ENCODE results near the gene CACNA1C.

The CACNA1C gene

DNA sequence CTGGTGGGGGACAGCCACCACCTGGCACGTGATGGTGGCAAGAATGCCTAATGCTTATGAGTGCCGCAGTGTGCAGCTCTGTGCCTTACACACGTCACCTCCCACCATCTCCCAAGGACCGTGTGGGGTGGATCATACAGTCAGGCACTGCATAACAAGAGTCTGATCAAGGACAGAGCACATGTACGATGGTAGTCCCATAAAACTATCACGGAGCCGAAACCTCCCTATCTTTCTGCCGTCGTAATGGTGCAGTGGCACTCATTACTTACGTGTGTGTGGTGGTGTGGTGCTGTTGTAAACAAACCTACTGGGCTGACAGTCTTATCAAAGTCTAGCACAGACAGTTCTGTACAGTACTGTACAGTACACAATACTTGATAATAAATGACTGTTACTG, 89.3 kb downstream of the CACNA1C start:
- no peak for FAIRE-seq

DNA sequence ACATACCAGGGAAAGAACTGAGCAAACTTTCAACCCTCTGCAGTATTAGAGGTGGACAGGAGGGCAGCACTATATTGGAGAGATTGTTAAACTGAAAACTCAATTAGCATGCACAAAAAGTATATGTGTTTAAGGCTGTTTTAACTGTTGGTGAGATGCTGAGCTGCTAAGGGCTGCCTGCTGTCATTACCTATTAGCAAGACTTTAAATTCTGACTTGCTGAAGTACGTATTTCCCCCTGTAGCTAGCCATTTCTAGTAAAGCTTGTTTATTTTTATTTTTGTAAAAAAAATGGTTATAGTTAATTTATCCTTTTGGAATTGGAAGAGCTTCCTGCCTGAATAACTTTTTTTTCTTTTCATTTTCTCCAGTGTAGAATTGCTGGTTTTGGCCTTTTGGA, 92.2 kb downstream of the CACNA1C start:
- no peak for FAIRE-seq

DNA sequence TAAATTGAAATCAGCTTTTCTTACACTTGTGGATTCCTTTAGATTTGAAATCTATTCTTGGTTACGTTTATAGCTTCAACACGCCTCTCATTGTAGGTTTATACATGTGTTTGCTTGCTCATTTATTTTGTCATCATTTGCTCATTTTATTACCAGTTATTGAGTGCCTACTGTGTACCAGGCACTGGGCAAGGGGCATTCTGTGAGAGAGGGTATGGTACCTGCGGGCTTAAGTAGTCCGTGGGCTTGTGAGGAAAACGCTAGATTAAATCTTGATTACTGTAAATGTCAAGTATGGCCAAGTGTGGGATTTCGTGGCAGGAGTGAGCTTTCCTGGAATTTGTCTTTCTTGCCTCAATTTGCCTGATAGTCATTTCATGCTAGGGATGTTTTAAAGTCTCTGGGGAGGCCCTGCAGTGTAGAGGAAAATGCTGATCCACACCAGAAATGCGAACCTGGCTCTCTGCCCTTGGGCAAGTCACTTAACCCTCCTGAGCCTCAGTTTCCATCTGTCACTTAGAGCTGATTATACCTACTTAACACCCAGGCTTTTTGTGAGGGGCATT, 92.7 kb downstream of the CACNA1C start:
- FAIRE-seq, result no peak

DNA sequence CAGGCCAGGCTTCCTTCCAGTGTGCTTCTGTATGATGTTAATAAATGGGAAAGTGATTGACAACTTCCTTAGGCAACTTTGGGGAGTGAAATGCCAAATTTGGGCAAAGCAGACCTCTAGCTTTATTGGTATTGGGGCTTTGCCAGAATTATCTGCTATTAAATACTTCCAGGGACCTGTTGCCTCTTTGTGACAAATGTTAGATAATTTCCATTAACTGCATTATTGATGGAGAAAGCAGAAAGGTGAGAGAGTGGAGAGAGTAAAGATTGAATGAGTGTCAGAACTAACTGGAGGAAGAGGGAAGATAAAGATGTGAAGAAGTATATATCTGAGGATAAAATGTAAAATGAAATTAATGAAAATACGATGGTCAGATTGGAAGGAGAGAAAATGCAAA, 94.5 kb downstream of the CACNA1C start:
- FAIRE-seq, result no peak

DNA sequence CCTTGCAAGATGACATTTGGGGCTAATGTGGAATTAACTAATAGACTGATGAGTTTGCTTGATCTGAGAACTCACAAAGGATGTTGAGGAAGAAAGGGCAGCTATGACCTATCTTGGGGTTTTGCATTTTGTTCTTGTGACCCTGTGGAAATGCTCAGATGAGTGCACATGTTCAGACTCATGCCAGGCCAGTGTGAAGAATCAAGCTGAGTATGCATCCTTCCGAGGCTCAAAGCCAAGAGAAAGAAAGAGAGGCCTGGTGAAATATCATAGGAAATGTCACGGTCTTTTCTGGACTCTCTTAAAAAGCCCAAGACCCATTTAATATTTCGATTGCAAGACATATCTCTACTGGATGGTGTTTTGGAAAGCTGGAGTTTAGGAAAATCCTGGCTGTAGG, 96.3 kb downstream of the CACNA1C start:
- FAIRE-seq, result no peak

DNA sequence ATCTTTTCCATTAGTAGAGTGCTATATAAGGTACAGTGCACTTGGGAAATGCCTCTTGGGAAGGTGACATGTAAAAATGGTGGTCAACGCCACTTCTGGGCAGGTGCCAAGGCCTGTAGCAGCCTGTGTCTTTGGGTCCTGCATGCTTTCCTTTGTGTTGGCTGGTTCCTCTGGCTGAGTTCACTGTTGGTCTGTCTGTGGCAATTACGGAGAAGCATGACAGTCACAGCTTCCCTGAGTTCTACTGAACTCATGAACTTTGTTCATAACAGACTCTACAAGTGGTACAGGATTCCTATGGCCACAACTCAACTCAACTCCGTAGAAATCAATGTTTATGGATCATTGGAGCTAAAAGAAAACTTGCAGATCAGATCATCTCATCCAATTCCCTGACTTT, 98.0 kb downstream of the CACNA1C start:
- FAIRE-seq, result no peak

DNA sequence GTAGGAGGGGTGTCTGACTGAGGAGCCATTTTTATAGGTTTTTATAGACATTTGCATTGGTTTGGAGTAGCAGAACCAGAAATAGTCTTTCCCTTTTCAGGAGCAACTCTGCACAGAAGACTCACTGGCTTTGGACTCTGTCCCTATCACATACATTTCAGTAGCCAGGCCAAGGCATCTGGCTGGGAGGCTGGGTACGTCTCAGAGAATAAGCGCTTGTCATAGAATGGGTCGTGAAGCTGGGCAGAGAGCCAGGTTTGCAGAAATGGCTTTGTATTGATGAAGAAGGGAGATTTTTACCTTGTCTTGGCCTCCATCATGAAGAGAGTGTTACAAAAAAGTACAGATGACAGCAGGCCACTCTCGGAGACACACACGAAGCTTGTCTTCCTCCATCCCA, 98.6 kb downstream of the CACNA1C start:
- FAIRE-seq, result no peak

DNA sequence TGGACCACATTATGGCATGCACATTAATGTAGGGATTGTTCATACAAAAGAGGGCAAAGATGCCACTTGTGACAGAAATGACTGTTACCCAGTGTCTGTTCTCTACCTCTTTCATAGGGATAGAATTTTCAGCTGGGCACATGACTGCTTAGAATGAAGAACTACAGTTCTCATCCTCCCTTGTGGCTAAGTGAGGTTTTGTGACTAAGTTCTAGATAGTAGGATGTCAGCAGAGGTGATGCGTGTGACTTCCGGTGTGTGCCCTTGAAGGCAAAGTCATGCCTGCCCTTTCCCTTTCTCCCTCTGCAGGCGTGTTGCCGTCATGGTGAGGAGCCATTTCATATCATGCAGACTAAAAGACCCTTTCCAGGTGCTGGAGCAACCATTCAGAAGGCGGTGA, 99.3 kb downstream of the CACNA1C start:
- FAIRE-seq, result no peak

DNA sequence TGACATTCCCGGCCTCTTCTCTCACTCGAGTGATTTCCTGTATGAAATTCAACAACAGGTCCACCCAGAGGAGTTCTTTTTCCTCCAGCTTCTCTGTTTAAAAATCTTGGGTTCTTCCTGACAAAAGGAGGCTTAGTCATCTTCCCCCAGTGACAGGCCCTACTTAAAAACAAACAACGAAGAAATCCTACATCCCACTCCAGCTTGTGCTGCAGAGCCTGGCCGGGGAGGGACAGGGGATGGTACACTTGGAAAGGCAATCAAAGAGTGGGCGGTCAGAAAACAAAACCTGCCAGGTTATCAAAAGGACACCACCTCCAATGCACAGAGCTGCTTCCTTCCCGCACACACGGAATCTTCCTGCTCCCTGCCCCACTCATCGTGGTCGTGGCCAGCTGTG, 101.3 kb downstream of the CACNA1C start:
- FAIRE-seq, result no peak

DNA sequence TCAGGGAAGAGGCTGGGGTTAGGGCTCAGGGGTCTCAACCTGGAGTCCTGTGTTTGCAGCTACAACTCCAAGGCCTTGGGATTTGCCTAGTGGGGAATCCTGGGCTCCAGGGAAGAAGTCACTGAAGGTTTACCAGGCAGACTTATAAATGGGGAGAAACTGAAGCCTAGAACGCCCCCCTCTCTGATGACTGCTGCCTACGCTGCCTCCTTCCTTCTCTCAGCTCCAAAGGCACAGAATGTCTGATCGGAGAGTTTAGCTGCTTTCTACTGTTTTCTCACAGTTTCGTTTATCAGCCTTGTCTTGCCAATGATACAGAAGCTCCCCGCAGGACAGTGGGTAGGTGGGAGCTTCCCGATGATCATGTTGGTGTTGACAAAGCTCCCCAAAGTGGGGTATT, 101.7 kb downstream of the CACNA1C start:
- no peak for FAIRE-seq

DNA sequence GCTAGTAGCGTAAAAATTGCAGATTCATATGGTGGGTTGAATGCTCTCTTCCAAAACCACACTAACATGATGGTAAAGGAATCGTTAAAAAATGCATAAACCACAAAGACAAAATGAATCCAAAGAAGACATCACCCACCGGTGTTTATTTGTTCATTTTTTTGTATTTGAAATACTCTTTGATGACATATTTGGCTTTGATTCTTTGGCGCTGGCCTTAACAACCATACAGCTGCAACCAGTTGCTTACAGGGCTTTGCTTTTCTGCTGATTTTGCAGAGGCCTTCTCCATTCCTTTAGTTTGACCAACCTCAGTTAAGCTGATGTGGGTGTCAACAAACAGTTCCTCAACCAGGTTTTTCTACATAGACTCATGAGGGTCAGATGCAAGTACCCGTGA, 103.5 kb downstream of the CACNA1C start:
- no peak for FAIRE-seq

DNA sequence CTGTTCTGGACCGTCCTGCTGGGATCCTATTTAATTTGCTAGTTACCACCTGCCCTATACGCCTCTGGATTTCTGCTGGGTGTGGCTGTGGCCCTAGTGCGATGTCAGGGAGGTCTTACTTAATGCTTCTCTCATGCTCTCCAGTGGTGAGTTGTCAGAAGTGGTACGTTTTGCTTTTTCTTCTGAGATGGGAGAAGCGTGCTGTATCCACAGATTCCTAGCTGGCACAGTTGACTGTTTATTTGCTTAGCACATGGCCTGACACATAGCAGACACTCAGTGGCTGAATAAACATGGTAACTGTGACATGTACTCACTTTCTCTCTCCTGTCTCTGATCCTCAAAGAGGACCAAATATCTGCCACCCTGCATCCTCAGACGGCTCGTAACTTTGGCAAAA, 107.3 kb downstream of the CACNA1C start:
- FAIRE-seq, result no peak

DNA sequence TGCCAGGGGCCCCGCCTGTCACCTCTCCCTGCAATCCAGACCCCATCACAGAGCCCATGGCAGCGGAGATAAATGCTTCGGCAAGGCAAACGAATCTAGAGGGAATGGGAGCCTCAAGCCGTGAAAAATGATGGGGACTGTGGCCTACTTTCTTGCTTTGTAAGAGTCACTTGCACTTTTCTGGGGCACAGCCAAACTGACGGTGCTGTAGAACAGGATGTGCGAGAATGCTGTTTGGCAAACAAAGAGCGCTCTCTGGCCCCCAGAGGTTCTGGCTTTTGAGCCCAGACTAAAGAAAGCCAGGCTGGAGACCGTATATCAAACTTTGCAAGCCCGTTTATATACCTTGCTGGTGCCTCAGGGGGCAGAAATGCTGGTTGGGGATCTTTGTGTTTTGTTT, 108.7 kb downstream of the CACNA1C start:
- no peak for FAIRE-seq

DNA sequence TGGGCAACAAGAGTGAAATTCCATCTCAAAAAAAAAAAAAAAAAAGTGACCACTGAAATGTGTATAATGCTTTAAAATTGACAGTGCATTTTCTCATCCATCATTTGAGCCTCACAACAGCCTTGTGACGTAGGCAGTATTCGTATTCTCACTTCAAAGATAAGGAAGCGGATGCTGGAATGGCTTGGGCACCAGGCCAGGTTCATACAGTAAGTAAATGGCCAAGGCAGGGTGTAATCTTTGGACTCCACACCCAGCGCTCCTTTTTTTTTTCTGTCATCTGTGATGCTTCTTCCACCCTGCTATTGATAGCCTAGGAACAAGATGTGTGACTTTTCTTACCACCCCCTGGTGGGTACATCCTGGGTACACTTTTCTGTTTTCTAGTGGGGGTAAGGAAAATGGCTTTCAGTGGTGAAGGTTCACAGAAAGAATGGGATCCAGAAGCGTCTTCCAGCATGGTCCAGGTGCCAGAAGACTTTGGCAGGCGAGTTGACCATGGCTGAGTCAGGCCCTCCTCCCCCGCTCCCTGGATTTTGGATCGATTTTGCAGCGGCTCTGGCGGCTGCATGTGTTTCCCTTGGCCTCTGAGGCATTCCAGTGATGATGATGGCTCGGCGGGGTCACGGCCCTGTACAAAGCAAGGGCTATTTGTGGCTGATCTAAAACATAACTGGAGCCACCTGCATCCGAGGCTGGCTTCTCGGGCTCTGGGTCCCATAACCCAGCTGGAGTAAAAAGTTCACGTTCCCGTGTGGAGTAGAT, 110.6 kb downstream of the CACNA1C start:
- no peak for FAIRE-seq

DNA sequence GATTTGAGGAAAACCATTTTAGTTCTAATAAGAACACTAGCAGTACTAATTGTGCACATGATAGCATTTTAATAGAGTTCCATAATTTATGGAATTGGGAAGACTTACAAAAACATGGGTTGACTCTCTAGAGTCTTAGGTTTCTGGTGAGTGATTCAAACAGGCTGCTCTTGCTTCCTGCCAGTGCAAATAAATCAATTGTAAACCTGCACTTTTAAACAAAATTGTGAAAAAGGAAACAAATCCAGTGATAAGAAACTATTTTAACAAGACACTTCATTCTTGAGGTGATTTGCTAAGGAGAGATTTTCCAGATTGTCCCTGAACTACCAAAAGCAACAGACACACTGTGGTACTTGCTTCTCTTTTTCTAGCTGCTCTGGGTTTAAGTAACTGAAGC, 112.2 kb downstream of the CACNA1C start:
- FAIRE-seq, result no peak

DNA sequence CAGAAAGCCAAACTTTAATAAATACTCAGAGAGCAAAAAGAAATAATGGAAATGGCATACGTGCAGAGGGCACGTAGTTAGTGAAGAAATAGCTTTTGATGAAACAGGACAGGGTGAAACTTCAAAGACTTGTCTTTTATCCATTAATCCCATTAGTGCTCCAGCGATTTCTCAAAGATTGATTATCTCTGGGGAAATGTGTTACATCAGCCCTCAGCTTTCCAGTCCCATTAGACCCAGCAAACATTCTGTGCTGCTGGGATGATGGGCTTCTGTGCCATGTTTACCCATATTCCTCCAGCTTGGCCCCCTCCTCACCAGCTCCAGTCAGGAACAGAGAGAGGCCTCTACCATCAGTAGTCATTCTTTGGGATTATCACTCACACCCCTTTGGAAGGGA, 113.1 kb downstream of the CACNA1C start:
- no peak for FAIRE-seq

DNA sequence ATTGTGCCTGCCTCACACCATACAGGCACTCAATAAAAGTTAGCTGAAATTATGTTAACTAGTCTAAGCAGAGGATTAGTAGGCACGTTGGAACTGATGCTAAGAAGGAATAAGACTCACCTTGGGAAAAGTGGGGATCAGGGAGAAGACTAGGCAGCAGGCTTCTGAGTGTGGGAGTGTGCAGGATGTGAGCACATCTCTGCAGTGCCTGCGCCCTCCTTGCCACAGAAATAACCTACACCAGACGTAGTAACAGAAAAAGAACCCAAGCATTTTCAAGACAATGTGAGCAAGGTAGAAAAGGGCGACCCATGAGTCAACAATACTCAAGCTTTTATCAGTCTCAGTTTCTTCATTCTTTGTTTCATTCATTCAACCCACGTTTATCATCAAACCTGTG, 113.9 kb downstream of the CACNA1C start:
- no peak for FAIRE-seq

DNA sequence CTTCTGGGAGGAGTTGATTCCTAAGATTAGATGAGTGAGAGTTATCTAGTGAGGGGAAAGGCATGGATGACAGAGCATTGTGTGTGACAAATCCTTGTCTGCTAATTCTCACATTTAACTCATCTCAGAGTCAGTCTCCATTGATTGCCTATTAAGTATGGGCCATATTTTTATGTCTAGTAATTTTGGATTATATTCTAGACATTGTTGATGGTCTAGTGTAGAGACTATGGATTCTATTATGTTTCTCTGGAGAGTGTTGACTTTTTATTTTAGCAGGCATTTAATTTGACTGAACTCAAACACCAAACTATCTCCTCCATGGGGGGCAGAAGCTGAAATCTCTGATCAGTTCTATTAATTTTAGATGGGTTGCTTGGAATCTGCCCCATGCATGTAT, 114.4 kb downstream of the CACNA1C start:
- FAIRE-seq, result no peak

DNA sequence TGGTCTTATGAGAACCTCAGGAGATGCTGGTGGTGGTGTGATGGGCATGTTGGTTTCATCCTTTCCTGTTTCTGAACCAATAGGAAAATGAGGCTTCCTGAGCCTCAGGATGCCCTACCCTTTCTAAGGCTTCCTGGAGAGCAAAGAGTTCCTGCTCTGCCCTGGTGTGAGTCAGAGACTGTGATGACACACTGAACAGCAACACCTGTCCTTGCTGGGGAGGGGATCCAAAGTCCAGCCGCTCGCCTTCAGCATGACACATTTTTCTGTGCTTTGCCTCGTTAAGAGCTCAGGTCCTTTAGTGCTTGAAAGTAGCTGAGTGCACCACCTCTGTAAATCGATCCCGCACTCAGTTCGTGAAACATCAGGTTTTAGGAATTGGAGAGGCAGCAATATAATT, 116.0 kb downstream of the CACNA1C start:
- FAIRE-seq, result no peak

DNA sequence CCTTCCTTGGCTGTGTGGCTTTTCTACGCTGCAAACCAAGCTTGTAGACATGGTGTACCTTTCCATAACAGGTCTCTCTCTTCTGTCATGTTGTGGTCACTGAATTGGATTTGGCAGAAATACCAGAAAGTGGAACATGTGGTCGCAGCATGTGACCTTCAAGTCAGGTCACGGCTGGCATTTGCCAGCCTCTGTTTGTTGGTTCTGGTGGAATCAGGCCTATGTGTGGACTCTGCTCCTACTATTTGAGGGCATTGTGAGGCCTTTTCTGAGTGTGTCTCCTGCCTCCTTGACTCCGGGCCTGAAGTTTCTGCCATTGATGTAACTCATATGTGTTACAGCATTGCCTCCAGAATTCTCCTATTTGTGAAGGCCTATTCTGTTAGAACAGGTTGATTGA, 116.7 kb downstream of the CACNA1C start:
- no peak for FAIRE-seq

DNA sequence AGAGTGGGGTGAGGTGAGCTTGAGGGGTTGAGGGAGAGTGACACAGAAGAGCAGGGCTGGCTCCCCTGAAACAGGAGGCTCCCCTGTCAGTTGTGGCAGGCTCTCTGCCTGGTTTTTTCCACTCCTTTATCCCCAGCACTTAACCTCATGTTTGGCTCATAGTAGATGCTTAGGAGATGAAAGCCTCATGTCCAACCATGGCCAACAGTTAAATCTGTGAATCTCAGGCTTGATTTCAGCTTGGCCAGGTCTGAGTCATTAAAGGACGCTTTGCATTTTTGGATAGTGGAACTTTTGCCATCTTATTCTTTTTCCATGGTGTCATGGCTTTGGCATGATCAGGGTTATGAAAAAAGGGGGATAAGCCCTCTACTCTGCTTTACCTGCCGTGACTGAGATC, 117.2 kb downstream of the CACNA1C start:
- no peak for FAIRE-seq

DNA sequence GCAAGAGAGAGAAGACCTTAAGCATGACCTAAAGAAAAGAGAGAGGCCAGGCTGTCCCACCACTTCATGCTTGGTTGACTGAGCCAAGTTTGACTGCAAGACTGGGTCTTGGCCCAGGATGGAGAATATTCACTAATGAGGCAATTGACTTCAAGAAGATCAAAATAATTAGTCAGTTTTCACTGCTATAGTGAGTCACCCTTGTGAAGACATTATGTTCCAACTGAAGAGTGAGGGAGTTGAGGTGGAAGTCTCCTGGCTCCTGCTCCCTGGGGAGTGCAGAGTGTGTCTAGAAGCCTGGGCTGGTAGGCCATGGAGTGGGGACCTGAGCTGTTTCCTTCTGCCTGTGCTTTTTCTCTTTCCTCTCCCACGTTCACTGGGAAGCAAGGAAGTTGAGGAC, 117.6 kb downstream of the CACNA1C start:
- no peak for FAIRE-seq

DNA sequence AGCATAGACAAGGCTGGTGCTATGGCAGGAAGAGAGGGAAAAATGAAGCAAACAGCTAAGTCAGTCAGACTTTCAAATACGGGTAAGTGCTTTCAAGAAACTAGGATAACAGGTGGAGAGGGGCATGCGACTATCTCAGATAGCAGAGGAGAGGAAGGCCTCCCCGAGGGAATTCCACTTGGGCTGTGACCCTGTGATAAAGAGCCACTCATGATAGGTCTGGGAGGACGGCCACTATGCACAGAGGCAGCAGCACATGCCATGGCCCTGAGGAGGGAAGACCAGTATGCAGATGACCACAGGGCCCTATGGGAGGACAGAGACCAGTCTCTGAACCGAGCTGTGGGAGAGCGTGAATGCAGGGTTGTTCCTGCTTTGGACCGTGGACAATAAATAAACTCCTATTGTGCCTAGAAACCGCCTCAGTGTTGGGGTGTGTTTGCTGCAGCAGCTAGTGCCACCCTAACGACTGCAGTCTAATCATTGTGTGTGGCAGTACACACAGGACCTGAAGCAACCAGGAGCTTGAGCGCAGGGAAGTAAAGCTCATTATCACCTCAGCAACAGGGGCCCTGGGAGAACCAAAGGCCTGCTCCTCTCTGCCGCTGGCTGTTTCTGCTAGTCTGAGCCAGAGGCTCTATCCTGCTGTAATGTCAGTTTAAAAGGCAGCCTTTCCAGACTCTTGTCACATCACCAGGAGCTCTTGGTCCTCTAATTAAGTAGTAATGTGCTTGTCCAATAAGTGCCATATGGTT, 119.1 kb downstream of the CACNA1C start:
- no peak for FAIRE-seq

DNA sequence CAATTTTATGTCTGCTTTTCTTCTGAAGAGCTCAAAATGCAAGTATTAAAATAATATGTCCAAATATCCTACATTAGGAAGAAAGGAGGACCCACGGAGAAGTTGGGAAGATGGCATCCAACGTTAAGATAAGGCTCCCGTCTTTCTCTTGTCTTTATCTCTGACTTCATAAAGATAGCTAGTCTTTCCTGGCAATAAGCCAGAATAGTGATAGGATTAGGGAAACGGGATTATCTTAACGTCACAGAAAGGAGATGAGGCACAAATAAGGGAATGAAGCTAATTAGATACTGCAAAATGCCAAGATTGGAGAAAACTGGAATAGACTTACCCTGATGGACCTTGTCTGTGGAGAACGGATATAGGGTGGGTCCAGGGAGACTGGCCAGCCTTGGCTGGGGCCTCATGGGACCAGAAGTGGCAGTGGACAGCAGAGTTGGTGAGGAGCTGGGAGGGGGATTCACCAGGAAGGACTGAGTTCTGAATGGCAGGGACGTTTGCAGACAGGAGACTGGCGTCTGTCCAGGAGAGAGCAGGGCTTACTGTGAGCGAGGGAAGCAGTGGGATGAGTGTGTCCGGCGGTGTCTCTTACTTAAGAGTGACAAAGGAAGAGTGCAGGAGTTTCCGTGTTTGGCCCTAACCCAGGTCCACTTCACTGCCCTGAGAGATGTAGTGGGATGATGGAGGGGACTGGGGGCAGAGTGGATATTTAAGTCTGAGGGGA, 119.9 kb downstream of the CACNA1C start:
- FAIRE-seq, result no peak
